HEK293T (cell line): ENCODE measurements around the gene TESK2.

Source experiments
- CTCF ChIA-PET: fragments of 350-600 bp; formaldehyde crosslinking; extraction: SDS; loops from one replicate; lab custom pipeline; 2021; ENCODE audit warnings: antibody characterized with exemption, inconsistent platforms; lab: Yijun Ruan, JAX
- POLR2A ChIA-PET: fragments of 350-600 bp; formaldehyde crosslinking; extraction: SDS; loops from one replicate; lab custom pipeline; 2020; ENCODE audit warnings: antibody characterized with exemption, inconsistent platforms; lab: Yijun Ruan, JAX
- DNase-seq: peaks from one replicate; pipeline ENCODE4 v3.0.0; 2012; ENCODE audit warnings: mixed read lengths; ENCODE audit errors: extremely low spot score
- ARNT ChIP-seq: fragments of 450-650 bp; IDR thresholded peaks from 2 replicates; pipeline ENCODE4 v1.6.1; 2017; ENCODE audit warnings: mild to moderate bottlenecking
- BHLHE40 ChIP-seq: fragments of 450-650 bp; IDR thresholded peaks from 2 replicates; pipeline ENCODE4 v1.6.1; 2016; ENCODE audit warnings: mild to moderate bottlenecking, moderate library complexity, borderline replicate concordance
- CTBP1 ChIP-seq: fragments of 450-650 bp; IDR thresholded peaks from 2 replicates; pipeline ENCODE4 v1.6.1; 2016; ENCODE audit warnings: borderline replicate concordance
- ELF4 ChIP-seq: fragments of 450-650 bp; IDR thresholded peaks from 2 replicates; pipeline ENCODE4 v1.6.1; 2017; ENCODE audit warnings: antibody characterized with exemption
- FOXA1 ChIP-seq: fragments of 450-650 bp; IDR thresholded peaks from 2 replicates; pipeline ENCODE4 v1.6.1; 2016; ENCODE audit warnings: mild to moderate bottlenecking
- FOXK2 ChIP-seq: fragments of 450-650 bp; IDR thresholded peaks from 2 replicates; pipeline ENCODE4 v1.6.1; 2016; ENCODE audit warnings: mild to moderate bottlenecking
- FOXM1 ChIP-seq: fragments of 450-650 bp; IDR thresholded peaks from 2 replicates; pipeline ENCODE4 v1.6.1; 2017; ENCODE audit warnings: mild to moderate bottlenecking, borderline replicate concordance
- HDGF ChIP-seq: fragments of 450-650 bp; IDR thresholded peaks from 2 replicates; pipeline ENCODE4 v1.6.1; 2017; ENCODE audit warnings: antibody characterized with exemption, borderline replicate concordance
- L3MBTL2 ChIP-seq: fragments of 450-650 bp; conservative IDR thresholded peaks from 2 replicates; pipeline ENCODE4 v1.6.1; 2016; ENCODE audit warnings: mild to moderate bottlenecking
- LEF1 ChIP-seq: fragments of 450-650 bp; IDR thresholded peaks from 2 replicates; pipeline ENCODE4 v1.6.1; 2017; ENCODE audit warnings: mild to moderate bottlenecking, borderline replicate concordance
- NFRKB ChIP-seq: fragments of 450-650 bp; IDR thresholded peaks from 2 replicates; pipeline ENCODE4 v1.6.1; 2016; ENCODE audit warnings: mild to moderate bottlenecking, moderate library complexity
- PKNOX1 ChIP-seq: fragments of 450-650 bp; IDR thresholded peaks from 2 replicates; pipeline ENCODE4 v1.6.1; 2016
- SP1 ChIP-seq: fragments of 450-650 bp; IDR thresholded peaks from 2 replicates; pipeline ENCODE4 v1.6.1; 2017
- SUZ12 ChIP-seq: fragments of 450-650 bp; IDR thresholded peaks from 2 replicates; pipeline ENCODE4 v1.6.1; 2016; ENCODE audit warnings: mild to moderate bottlenecking
- TARDBP ChIP-seq: fragments of 450-650 bp; IDR thresholded peaks from 2 replicates; pipeline ENCODE4 v1.6.1; 2016
- ZNF384 ChIP-seq: fragments of 450-650 bp; IDR thresholded peaks from 2 replicates; pipeline ENCODE4 v1.6.1; 2016

Gene TESK2

GRCh38 chr1:45507893-45508292, 16.9 kb upstream of the TESK2 start:
- ChIA-PET POLR2A (interaction anchor here (1.0 to 1.5 kb wide), 5 partner anchors 8 to 168 kb away, joined by 3 to 8 read pairs (median 4); partner anchors contain the start of genes AKR1A1, CCDC163, MMACHC and MUTYH), CTCF (interaction anchor here (1.4 kb wide), 1 partner anchor 62 kb away, joined by 3 read pairs; no protein-coding TSS in a partner anchor)
- no peak for TF ChIP-seq L3MBTL2
- no peak for TF ChIP-seq CTBP1
- no peak for TF ChIP-seq PKNOX1
- no peak for TF ChIP-seq ELF4
- TF ChIP-seq FOXM1 = no peak
- TF ChIP-seq BHLHE40 = no peak
- TF ChIP-seq SP1 = no peak
- TF ChIP-seq NFRKB = no peak
- TF ChIP-seq FOXK2 = no peak
- no peak for TF ChIP-seq TARDBP
- TF ChIP-seq ZNF384 = no peak
- no peak for TF ChIP-seq HDGF
- no peak for DNase-seq

GRCh38 chr1:45507195-45507594, 16.2 kb upstream of the TESK2 start:
- POLR2A ChIA-PET = no interaction called here
- DNase-seq = no peak
- CTCF ChIA-PET = no interaction called here
- TF ChIP-seq SP1 (no peak), ELF4 (no peak), HDGF (no peak), NFRKB (no peak), ZNF384 (no peak)

- CTCF ChIA-PET = no interaction called here
- POLR2A ChIA-PET = interaction anchor here (1.5 kb wide), 1 partner anchor 18 kb away, joined by 5 read pairs; the partner anchor contains the start of gene PRDX1
- no peak for DNase-seq
- TF ChIP-seq NFRKB (no peak), ELF4 (no peak), FOXK2 (no peak), L3MBTL2 (no peak), LEF1 (no peak), SP1 (no peak), ZNF384 (no peak), FOXA1 (no peak), TARDBP (no peak)
These were observed 12.7 kb upstream of the TESK2 start for GRCh38 chr1:45503462-45504360.

- DNase-seq = no peak
- ChIA-PET POLR2A (interaction anchor here (0.9 to 3.4 kb wide), 10 partner anchors 9 to 490 kb away, joined by 3 to 36 read pairs (median 4); partner anchors contain the start of genes HECTD3, PRDX1 and TESK2), CTCF (interaction anchor here (0.5 to 0.6 kb wide), 3 partner anchors 10 to 779 kb away, joined by 3 to 4 read pairs (median 3); no protein-coding TSS in a partner anchor)
- TF ChIP-seq NFRKB = no peak
- no peak for TF ChIP-seq L3MBTL2
- no peak for TF ChIP-seq SP1
- no peak for TF ChIP-seq CTBP1
- no peak for TF ChIP-seq BHLHE40
- no peak for TF ChIP-seq TARDBP
- TF ChIP-seq LEF1 = no peak
- TF ChIP-seq FOXM1 = no peak
- TF ChIP-seq SUZ12 = no peak
- TF ChIP-seq PKNOX1 = no peak
- no peak for TF ChIP-seq ARNT
- no peak for TF ChIP-seq ZNF384
- TF ChIP-seq FOXA1 = no peak
- TF ChIP-seq FOXK2 = no peak
- TF ChIP-seq ELF4 = no peak
These were observed 10.5 kb upstream of the TESK2 start for GRCh38 chr1:45501505-45501859.

GRCh38 chr1:45499415-45499769, 8.4 kb upstream of the TESK2 start:
- POLR2A ChIA-PET = interaction anchor here (0.8 to 3.4 kb wide), 16 partner anchors 9 to 724 kb away, joined by 3 to 36 read pairs (median 6); partner anchors contain the start of genes AKR1A1, MUTYH, NASP and PRDX1
- no peak for DNase-seq
- CTCF ChIA-PET = interaction anchor here (0.9 to 1.5 kb wide), 3 partner anchors 87 to 192 kb away, joined by 3 to 4 read pairs (median 4); no protein-coding TSS in a partner anchor
- no peak for TF ChIP-seq PKNOX1
- TF ChIP-seq LEF1 = no peak
- no peak for TF ChIP-seq NFRKB
- TF ChIP-seq ELF4 = no peak
- no peak for TF ChIP-seq TARDBP
- no peak for TF ChIP-seq HDGF
- TF ChIP-seq BHLHE40 = no peak
- TF ChIP-seq SUZ12 = no peak
- no peak for TF ChIP-seq ZNF384
- no peak for TF ChIP-seq ARNT
- TF ChIP-seq SP1 = no peak
- no peak for TF ChIP-seq FOXA1
- TF ChIP-seq L3MBTL2 = no peak
- TF ChIP-seq CTBP1 = no peak
- TF ChIP-seq FOXK2 = no peak
- TF ChIP-seq FOXM1 = no peak

- CTCF ChIA-PET = interaction anchor here (0.6 kb wide), 1 partner anchor 142 kb away, joined by 3 read pairs; no protein-coding TSS in a partner anchor
- POLR2A ChIA-PET = interaction anchor here (1.8 to 2.7 kb wide), 3 partner anchors 70 to 158 kb away, joined by 8 to 29 read pairs (median 10); partner anchors contain the start of genes MUTYH and TOE1
- TF ChIP-seq SP1 (no peak), HDGF (no peak), SUZ12 (no peak), PKNOX1 (no peak), FOXM1 (no peak), FOXA1 (no peak), NFRKB (no peak), FOXK2 (no peak), L3MBTL2 (no peak), CTBP1 (no peak), LEF1 (no peak), ZNF384 (no peak), BHLHE40 (no peak), TARDBP (no peak), ARNT (no peak), ELF4 (no peak)
- no peak for DNase-seq
These were observed 7.3 kb upstream of the TESK2 start for GRCh38 chr1:45498279-45498678.
